Keratinocyte (primary cell): ENCODE results near the gene ATP9B.

ENCODE experiments used
- EZH2 ChIP-seq: IDR thresholded peaks from one replicate; pipeline ENCODE4 v1.6.1; 2012; ENCODE audit warnings: inconsistent platforms, mild to moderate bottlenecking, low read length, moderate library complexity
- TF ChIP-seq, protein P1 (sequence below), 3 experiments: IDR thresholded peaks in 1 of 3; conservative IDR thresholded peaks in 1 of 3; optimal IDR thresholded peaks in 1 of 3; 2 replicates in 2 of 3; 3 replicates in 1 of 3; pipeline versions ENCODE3 to v1.5.1; 2011; ENCODE audit warnings: low read length in 3 of 3, mild to moderate bottlenecking in 3 of 3, moderate library complexity in 2 of 3, control low read depth in 1 of 3, inconsistent platforms in 1 of 3; ENCODE audit not compliant: insufficient read depth in 2 of 3; ENCODE audit errors: extremely low read depth in 1 of 3

GRCh38 chr18:79397247-79397829 lies 328.1 kb downstream of the ATP9B start:
- TF ChIP-seq, protein P1, sequence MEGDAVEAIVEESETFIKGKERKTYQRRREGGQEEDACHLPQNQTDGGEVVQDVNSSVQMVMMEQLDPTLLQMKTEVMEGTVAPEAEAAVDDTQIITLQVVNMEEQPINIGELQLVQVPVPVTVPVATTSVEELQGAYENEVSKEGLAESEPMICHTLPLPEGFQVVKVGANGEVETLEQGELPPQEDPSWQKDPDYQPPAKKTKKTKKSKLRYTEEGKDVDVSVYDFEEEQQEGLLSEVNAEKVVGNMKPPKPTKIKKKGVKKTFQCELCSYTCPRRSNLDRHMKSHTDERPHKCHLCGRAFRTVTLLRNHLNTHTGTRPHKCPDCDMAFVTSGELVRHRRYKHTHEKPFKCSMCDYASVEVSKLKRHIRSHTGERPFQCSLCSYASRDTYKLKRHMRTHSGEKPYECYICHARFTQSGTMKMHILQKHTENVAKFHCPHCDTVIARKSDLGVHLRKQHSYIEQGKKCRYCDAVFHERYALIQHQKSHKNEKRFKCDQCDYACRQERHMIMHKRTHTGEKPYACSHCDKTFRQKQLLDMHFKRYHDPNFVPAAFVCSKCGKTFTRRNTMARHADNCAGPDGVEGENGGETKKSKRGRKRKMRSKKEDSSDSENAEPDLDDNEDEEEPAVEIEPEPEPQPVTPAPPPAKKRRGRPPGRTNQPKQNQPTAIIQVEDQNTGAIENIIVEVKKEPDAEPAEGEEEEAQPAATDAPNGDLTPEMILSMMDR (optimal IDR thresholded peaks at IDR 0.05 in 1 of 3, IDR thresholded peaks at IDR 0.05 in 1 of 3, conservative IDR thresholded peaks at IDR 0.05 in 1 of 3; ENCODE audit: extremely low read depth in 1 of 3, insufficient read depth in 2 of 3, low read length in 3 of 3) = no peak
- TF ChIP-seq EZH2 = no peak
